ENCODE measurements around the gene UTS2B. TPM values are rescaled to one million over a fixed set of nuclear protein-coding genes. Genes with fewer than 3 reads are reported as not detected.

Gene UTS2B
- total RNA-seq, 1 experiment from 2014 or later: 0.26 TPM

GRCh38 chr3:191340351-191340750, 10.0 kb upstream of the UTS2B start:
- ChIA-PET POLR2A (no interaction called here), CTCF (no interaction called here)
- ATAC-seq (no peak), DNase-seq (ENCODE audit: low read depth, low spot score) (no peak)
- H3K4me1 ChIP-seq (ENCODE audit: control insufficient read depth, insufficient read depth, low read length): peaks cover 65% of the 10 kb centered on the region
- TF ChIP-seq SIN3A (IDR thresholded peaks at IDR 0.05; ENCODE audit: borderline replicate concordance, insufficient read depth, low read depth, low read length): no peak
- TF ChIP-seq, protein P1, sequence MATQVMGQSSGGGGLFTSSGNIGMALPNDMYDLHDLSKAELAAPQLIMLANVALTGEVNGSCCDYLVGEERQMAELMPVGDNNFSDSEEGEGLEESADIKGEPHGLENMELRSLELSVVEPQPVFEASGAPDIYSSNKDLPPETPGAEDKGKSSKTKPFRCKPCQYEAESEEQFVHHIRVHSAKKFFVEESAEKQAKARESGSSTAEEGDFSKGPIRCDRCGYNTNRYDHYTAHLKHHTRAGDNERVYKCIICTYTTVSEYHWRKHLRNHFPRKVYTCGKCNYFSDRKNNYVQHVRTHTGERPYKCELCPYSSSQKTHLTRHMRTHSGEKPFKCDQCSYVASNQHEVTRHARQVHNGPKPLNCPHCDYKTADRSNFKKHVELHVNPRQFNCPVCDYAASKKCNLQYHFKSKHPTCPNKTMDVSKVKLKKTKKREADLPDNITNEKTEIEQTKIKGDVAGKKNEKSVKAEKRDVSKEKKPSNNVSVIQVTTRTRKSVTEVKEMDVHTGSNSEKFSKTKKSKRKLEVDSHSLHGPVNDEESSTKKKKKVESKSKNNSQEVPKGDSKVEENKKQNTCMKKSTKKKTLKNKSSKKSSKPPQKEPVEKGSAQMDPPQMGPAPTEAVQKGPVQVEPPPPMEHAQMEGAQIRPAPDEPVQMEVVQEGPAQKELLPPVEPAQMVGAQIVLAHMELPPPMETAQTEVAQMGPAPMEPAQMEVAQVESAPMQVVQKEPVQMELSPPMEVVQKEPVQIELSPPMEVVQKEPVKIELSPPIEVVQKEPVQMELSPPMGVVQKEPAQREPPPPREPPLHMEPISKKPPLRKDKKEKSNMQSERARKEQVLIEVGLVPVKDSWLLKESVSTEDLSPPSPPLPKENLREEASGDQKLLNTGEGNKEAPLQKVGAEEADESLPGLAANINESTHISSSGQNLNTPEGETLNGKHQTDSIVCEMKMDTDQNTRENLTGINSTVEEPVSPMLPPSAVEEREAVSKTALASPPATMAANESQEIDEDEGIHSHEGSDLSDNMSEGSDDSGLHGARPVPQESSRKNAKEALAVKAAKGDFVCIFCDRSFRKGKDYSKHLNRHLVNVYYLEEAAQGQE (IDR thresholded peaks at IDR 0.05; ENCODE audit: insufficient read depth in 1 of 2, low read depth in 2 of 2, low read length in 1 of 2): no peak
- TF ChIP-seq, protein P2, sequence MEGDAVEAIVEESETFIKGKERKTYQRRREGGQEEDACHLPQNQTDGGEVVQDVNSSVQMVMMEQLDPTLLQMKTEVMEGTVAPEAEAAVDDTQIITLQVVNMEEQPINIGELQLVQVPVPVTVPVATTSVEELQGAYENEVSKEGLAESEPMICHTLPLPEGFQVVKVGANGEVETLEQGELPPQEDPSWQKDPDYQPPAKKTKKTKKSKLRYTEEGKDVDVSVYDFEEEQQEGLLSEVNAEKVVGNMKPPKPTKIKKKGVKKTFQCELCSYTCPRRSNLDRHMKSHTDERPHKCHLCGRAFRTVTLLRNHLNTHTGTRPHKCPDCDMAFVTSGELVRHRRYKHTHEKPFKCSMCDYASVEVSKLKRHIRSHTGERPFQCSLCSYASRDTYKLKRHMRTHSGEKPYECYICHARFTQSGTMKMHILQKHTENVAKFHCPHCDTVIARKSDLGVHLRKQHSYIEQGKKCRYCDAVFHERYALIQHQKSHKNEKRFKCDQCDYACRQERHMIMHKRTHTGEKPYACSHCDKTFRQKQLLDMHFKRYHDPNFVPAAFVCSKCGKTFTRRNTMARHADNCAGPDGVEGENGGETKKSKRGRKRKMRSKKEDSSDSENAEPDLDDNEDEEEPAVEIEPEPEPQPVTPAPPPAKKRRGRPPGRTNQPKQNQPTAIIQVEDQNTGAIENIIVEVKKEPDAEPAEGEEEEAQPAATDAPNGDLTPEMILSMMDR (IDR thresholded peaks at IDR 0.05): no peak
- no peak for TF ChIP-seq TCF7L2 (IDR thresholded peaks at IDR 0.05; ENCODE audit: low read depth, low read length)
- no peak for TF ChIP-seq POLR2AphosphoS5 (IDR thresholded peaks at IDR 0.05; ENCODE audit: low read depth, low read length)
- no peak overlapping the region for H3K4me3 ChIP-seq (ENCODE audit: low read depth in 2 of 2, low read length in 2 of 2)
- no peaks in the 10 kb centered on the region for H3K36me3 ChIP-seq (ENCODE audit: control insufficient read depth, insufficient read depth, low read length)
- intact Hi-C loops (cut with micrococcal nuclease; ENCODE audit: unreplicated experiment) (no loop called here), in situ Hi-C loops (cut with HindIII; ENCODE audit: low pct_unique_long_range_greater_than_20kb, low sequenced_read_pairs) (no loop called here)
- no peaks in the 10 kb centered on the region for H3K9me3 ChIP-seq (ENCODE audit: control insufficient read depth, insufficient read depth, low read depth, low read length)
- no peak overlapping the region for H3K27ac ChIP-seq (ENCODE audit: low read length)
- H3K27me3 ChIP-seq (ENCODE audit: control insufficient read depth, insufficient read depth, low read length): no peaks in the 10 kb centered on the region
- BruUV-seq (replicated peaks): no TSS peak

DNA sequence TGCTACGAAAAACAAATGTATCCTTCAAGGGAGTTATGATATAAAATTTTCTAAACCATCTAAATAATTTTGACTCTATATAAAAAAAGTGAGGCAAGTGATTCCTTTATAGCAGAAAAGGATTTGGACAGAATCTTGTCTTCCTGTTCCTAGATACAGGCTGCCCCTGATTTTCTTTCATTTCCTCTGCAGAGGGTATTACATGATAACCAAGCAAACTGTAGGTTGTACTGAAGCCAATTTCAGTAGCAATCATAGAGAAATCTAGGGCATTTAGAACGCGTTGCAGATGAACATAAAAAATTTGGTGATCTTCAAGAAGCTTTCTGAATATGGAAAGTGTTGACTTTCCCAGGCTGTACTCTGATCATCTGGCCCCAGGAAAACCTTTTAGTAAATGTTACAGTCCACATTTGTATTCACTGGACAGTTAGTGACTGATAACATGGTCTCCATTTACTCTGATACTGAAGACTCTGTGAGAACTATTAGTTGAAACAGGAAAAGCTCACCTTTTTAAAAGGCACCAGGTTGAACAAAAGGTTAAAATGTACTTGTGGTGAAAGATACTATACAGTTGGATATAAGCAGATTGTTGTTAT, 9.1 kb upstream of the UTS2B start:
- ChIA-PET CTCF (no interaction called here), POLR2A (no interaction called here)
- DNase-seq (ENCODE audit: low read depth, low spot score) (no peak), ATAC-seq (no peak)
- no peak overlapping the region for H3K27ac ChIP-seq (ENCODE audit: low read length)
- intact Hi-C loops (cut with micrococcal nuclease; ENCODE audit: unreplicated experiment): loop anchor here (10.0 kb wide), 1 partner anchor 95 kb away; no protein-coding TSS in a partner anchor
- H3K4me3 ChIP-seq (ENCODE audit: low read depth in 2 of 2, low read length in 2 of 2): no peak overlapping the region
- H3K27me3 ChIP-seq (ENCODE audit: control insufficient read depth, insufficient read depth, low read length): no peaks in the 10 kb centered on the region
- peaks cover 68% of the 10 kb centered on the region for H3K4me1 ChIP-seq (ENCODE audit: control insufficient read depth, insufficient read depth, low read length)
- BruUV-seq (replicated peaks): no TSS peak
- H3K36me3 ChIP-seq (ENCODE audit: control insufficient read depth, insufficient read depth, low read length): no peaks in the 10 kb centered on the region
- TF ChIP-seq, protein P1 (IDR thresholded peaks at IDR 0.05; ENCODE audit: insufficient read depth in 1 of 2, low read depth in 2 of 2, low read length in 1 of 2): no peak
- TF ChIP-seq, protein P2 (IDR thresholded peaks at IDR 0.05): no peak
- TF ChIP-seq SIN3A (IDR thresholded peaks at IDR 0.05; ENCODE audit: borderline replicate concordance, insufficient read depth, low read depth, low read length) (no peak), POLR2AphosphoS5 (IDR thresholded peaks at IDR 0.05; ENCODE audit: low read depth, low read length) (no peak), TCF7L2 (IDR thresholded peaks at IDR 0.05; ENCODE audit: low read depth, low read length) (no peak)
- in situ Hi-C loops (cut with HindIII; ENCODE audit: low pct_unique_long_range_greater_than_20kb, low sequenced_read_pairs): no loop called here
- no peaks in the 10 kb centered on the region for H3K9me3 ChIP-seq (ENCODE audit: control insufficient read depth, insufficient read depth, low read depth, low read length)
